GM12801 (cell line): Measurements from ENCODE around the gene FTSJ1.

Source experiments
- CTCF ChIP-seq: IDR thresholded peaks from one replicate; pipeline ENCODE4 v1.5.1; 2011; ENCODE audit warnings: control low read depth; ENCODE audit not compliant: insufficient read length; ENCODE audit errors: extremely low read depth

FTSJ1 gene

GRCh38 chrX:48470110-48470832 is 5.7 kb upstream of the FTSJ1 start, which contains the start of gene SLC38A5:
TSS of gene SLC38A5 (minus strand) at chrX:48470260. CDS start at chrX:48467924, 2,336 bp downstream.
- TF ChIP-seq CTCF = no peak

GRCh38 chrX:48470833-48471118 is 5.2 kb upstream of the FTSJ1 start:
- TF ChIP-seq CTCF = no peak

- TF ChIP-seq CTCF = no peak
Observed at GRCh38 chrX:48471504-48471903, 4.5 kb upstream of the FTSJ1 start.

GRCh38 chrX:48472225-48472624 is 3.8 kb upstream of the FTSJ1 start:
- no peak for TF ChIP-seq CTCF

GRCh38 chrX:48472851-48473703 is 2.9 kb upstream of the FTSJ1 start:
- no peak for TF ChIP-seq CTCF

- TF ChIP-seq CTCF = no peak
Observed at GRCh38 chrX:48473704-48473990, 2.4 kb upstream of the FTSJ1 start.

GRCh38 chrX:48474127-48474526 is 1.9 kb upstream of the FTSJ1 start:
- TF ChIP-seq CTCF = no peak
